GM21619 (cell line): Measurements from ENCODE around the gene FCAMR.
"Not testable (repeated sequence)": the region's sequence is repeated elsewhere in the genome, so short reads cannot be mapped to it uniquely, and the experiment has no call there.

Experiments
- ATAC-seq: cut with Tn5 transposase; IDR thresholded peaks from one replicate; pipeline ENCODE4 v1.9.1; 2021; ENCODE audit not compliant: unreplicated experiment

Gene FCAMR

DNA sequence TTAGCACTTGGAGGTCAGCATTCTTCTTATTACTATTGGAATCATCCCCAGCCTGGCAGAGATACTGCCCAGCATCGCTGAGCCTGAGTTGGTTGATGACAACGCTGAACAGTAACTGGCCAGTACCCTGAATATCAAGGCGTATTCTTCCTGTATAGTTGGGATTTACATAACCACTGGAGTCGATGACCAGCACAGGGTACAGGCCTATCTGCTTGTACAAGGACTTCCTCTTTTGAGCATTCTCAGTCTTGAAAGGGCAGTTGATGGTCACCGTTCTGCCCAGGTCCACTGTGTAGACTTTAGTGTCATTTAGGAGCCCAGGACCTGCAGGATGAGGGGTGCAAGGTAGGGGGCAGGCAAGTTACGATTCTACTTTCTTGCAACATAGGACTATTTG lies 32.8 kb downstream of the FCAMR start:
- no peak for ATAC-seq

DNA sequence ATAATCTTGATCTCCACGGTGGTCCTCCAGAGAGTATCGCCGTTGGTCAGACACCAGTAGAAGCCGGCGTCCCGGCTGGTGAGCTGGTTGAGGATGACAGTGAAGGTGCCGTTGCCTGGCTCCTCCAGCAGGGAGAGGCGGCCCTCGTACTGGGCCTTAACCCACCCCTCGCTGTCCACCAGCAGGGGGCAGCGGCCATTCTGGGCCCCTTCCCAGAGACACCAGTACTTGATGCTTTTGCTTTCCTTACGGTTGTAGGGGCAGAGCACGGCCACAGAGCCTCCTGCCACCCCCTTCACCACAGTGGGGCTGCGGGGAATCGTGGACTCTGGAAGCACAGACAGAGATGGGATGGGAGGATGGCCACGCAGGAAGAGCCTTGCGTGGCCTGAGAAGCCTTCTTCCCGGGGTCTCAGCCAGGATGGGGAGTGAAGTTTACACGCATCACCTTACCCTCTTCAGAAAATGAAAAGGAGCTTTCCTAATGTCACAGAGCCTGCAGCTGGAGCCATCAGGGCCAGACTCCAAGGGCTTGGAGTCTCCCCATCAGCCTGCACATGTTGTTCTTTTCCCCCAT lies 34.7 kb downstream of the FCAMR start:
- no peak for ATAC-seq

DNA sequence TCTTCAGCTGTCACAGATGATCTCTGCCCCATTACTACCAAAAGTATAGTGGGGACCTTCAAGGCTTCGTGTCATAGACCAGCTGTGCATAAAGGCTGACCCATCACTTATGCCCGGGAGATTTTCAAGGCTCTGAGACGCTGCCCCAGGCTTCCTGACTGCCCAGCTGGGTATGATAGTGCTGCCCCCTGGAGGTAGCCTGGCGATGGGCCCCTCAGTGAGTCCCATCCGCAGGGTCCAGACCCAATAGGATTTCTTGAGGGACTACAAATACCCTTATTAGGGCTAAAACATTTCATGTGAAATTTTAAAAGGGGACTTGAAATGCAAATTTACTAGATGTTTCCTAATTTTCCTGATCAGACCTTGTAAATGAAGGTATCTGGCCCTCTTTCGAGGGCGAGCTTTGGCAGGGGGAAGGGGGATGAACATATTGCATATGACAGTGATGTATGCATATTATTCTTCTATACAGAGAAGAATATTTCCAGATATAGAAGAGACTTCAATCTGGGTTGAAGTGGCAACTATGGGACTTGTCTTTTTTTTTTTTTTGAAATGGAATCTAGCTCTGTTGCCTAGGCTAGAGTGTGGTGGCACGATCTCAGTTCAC lies 36.8 kb downstream of the FCAMR start:
- peak; percentile 25 for ATAC-seq

DNA sequence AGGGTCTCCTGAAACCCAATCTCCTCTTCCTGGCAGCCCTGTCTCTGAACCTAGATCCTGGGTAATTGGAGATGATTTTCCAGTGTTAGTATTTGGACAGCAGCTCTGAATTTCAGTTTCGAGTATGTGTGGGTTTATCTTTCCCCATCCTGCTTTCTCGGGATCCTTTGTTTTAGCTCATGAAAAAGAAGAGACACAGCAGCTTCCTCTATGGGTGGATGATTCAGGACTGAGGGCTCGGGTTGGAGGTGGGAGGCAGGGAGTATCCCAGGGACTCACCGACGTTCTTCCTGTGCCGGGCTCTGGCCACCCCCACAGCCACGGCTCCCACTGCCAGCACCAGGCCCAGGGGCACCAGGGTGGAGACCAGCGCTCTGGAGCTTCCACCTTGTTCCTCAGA lies 38.1 kb downstream of the FCAMR start:
- no peak for ATAC-seq

DNA sequence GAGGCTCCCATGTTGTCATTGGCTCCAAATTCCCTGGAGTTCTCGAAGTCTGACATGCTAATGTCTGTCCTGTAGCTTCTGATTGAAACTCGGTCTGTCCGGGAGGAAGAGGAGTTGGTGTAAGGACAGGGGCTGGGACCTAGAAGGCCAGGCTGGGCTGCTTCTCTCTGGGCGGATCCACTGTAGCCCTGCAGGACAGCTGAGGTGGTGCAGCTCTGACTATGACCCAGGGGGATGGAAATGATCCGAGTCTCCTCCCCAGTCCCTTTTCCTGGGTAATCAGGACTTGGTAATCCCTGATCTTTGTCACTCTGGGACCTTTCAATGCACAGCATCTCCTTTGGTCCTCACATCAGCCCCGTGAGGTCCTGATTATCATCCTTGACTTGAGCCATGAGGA lies 38.6 kb downstream of the FCAMR start:
- ATAC-seq: no peak

DNA sequence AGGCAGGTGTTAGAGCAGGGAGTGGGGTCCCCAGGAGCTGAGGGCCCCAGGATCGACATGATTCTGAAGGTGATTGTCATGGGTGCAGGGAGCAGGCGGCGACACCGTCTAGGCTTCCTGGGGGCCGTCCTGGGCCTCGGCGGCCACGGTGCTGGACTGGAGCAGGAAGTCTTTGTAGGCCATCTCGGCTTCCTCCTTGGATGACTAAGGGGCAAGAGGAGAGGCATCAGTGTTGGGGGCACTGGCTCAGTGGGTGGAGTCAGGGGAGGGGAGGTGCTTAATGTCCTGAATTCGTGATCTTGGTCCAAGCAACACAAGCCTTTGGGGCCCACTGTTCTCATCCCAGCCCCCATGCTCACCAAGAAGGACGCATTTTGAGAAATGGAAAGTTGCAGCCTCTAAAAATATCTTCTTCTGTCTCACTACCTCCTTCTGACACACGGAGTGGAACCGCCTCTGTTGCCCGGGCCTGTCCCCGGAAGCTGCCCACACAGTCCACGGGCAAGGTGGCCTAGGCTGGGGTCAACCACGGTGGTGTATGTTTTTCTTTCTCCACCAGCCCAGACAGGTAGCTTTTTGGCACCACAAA lies 40.0 kb downstream of the FCAMR start:
- peak; percentile 70 for ATAC-seq

DNA sequence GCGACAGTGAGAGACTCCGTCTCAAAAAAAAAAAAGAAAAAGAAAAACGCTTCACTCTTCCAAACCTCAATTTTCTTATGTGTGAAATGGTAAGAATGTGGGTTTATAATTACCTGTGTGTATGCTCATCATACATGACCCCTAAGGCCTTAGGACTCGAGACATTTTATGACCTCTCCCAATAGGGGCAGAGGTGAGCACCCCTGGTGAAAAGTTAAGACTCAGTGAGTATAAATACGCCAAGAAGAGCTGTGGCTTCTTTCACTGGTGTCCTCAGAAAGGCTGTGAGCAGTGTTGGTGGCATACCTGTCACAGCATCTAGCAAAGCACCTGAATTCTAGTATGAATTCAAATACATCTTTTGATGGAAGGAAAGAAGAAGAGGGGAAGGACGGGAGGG lies 40.7 kb downstream of the FCAMR start:
- ATAC-seq: no peak

DNA sequence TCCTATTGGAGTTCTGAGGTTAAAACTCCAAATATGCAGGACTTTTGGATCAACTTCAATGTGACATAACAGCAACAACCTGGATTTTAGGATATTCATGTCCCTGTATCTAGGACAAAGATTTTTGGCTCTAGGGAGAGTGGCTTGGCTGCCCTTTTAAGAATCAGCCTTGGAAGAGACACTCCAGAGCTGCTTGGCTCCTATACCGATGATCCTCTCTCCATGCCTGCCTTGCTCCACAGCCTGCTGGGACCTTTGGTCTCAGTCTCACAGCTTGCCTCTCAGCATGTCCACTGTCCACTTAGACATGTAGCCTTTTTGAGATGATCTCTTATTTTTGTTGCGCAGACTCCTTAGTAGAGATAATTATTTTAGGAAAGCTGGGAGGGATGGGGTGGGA lies 44.0 kb downstream of the FCAMR start:
- no peak for ATAC-seq

DNA sequence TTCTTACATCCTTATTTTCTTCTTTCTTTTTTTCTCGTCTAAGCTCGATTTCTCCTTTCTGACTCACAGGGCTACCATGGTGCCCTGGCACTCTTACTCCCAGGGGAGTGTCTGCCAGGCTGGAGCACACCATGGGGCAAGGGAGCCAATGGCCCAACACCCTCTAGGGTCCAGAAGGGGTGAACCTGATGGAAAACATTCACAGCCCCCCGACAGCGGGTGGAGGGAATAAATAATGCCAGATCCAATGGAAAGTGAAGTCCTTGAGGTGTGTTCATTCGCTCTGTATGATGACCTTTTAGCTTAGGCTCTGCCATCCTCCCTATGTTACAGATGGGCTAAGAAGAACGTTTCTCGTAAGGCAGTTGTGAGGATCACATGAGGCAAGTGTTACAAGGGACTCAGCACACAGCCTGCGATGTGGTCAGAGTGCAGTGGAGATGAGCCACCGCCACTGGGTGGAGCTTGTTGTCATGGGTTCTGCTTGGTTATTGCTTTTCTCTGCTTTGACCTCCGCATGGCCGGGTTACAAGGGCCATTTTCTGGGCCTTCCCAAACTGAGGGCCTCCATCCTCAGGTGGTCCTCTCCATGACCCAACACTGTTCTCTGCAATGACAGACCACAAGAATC lies 45.0 kb downstream of the FCAMR start:
- peak; percentile 46 for ATAC-seq

DNA sequence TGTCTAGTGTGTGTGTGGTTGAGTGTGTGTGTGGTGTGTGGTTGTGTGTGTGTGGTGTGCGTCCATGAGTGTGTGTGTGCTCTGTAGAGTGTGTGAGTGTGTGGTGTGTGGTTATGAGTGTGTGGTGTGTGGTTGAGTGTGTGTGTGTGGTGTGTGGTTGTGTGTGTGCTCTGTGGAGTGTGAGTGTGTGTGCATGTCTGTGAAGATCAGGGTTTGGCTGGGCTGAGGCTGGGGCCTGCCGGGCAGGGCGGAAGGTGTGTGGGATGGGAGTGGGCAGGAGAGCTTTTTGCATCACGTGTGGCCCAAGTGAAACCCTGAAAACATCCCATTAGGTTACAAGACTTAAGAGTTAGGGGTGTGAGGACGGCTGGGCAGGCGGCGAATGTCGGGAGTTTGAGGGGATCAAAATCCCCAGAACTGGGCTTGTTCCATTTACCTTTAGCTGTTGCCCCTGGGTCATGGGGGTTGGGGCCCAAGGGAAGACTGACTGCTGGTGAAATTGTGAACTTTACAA lies 45.6 kb downstream of the FCAMR start:
- ATAC-seq: peak; percentile 11

DNA sequence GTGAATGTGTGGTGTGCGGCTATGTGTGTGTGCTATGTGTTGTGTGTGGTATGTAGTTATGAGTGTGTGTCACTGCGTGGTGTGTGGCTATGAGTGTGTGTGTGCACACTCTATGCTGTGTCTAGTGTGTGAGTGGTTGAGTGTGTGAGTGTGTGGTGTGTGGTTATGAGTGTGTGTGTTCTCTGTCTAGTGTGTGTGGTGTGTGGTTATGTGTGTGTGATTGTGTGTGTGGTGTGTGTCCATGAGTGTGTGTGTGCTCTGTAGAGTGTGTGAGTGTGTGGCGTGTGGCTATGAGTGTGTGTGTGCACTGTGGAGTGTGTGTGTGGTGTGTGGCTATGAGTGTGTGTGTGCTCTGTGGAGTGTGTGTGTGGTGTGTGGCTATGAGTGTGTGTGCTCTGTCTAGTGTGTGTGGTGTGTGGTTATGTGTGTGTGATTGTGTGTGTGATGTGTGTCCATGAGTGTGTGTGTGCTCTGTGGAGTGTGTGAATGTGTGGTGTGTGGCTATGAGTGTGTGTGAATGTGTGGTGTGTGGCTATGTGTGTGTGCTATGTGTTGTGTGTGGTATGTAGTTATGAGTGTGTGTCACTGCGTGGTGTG lies 46.2 kb downstream of the FCAMR start:
- ATAC-seq: not testable (repeated sequence)

DNA sequence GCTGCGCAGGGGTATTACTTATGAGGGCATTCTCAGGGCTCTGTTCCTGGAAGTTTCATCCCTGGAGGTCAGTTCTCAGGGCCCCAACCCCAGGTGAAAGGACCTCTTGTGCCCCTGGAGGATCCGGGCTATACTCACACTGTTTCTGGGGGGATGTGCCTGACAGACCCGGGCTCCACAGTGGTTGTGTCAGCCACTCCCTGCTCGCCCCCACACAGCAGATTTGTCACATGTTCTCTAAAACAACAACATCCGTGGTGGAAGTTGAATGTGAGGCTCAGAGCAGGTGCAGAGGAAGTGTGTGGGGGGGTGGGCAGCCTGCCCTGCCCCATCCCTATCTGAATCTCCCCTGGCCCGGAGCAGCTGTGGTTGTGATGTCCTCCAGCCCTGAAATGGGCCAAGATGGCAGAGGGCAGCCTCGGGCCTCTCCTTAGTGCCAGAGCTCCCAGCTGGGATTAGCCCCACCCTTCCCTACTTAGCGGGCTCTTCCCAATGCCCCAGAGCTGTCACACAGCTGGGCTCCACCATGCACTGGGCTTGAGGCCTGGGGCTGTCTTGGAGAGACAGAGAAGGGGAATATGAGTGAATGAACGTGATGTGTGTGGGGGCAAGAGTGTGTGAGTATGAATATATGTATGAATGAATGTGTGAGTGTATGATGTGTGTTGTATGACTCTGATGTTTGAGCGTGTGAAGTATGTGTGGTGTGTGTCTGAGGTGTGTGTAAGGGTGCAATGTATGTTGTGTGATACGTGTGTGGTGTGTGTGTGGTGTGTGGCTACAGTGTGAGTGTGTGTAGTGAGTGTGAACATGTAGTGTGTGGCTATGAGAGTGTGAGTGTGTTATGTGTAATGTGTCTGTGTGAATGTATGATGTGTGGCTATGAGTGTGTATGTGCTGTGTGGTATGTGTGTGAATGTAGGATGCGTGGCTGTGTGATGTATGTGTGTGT lies 47.0 kb downstream of the FCAMR start:
- ATAC-seq: peak; percentile 51

DNA sequence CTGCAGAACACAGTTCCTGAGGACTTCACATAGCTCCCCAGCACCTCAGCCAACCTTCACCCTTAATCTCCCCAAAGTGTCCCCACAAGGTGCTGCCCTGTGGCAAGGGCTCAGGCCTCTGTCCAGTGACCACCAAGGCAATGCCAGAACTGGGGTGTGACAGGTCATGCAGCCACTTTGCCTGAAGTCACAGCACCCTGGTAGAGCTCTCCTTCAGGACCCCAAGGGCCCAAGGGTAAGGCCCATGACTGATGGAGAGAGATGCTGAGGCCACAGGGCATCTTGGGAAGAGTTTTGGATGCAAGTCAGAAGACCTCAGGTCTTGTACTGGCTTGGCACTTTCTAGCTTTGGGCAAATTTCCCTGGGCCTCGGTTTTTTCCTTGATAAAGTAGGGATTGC lies 47.7 kb downstream of the FCAMR start:
- no peak for ATAC-seq

DNA sequence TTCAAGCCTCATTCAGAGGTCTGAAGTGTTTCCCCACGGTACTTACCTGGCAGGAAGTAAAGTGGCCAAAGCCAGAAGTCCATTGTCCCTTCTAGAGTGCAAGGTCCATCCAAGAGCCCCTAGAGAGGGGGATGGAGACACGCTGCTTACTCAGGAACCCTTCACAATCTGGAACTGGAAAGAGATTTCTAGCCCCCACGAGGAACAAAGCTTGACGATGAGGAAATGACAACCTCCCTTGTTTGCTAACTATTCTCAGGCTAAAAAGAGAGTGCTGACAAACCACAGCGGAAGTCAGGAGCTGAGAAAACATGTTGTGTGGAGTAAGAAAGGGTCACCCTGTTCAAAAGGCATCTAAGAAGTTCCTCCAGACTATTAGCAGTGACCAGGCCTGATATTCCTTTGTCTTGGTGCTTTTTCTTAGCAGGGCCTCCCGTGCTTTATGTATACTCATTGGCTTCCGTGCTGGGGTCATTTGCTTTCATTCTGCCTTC lies 48.4 kb downstream of the FCAMR start, which contains the start of gene FCMR:
FCMR (minus strand) TSS at position 170 of the 494 bp plus-strand sequence; CDS start at position 83, 87 bp downstream.
- no peak for ATAC-seq

DNA sequence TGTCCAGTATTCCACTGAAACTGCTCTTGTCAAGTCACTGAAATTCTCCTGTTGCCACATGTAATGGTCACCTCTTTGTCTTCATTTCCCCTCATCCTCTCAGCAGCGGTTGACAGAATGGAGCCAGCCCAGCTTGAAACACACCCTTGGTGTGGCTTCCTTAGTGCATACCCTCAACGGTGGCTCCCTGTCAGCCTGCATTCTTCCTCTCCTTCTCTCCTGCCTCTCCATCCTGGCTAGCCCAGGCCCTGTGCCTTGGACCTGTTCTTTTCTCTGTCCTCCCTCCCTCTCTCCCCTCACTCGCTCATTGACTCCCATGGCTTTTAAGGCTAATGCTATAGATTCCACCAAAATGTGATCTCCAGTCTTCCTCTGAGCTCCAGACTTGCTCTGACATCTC lies 52.2 kb downstream of the FCAMR start:
- ATAC-seq: no peak

DNA sequence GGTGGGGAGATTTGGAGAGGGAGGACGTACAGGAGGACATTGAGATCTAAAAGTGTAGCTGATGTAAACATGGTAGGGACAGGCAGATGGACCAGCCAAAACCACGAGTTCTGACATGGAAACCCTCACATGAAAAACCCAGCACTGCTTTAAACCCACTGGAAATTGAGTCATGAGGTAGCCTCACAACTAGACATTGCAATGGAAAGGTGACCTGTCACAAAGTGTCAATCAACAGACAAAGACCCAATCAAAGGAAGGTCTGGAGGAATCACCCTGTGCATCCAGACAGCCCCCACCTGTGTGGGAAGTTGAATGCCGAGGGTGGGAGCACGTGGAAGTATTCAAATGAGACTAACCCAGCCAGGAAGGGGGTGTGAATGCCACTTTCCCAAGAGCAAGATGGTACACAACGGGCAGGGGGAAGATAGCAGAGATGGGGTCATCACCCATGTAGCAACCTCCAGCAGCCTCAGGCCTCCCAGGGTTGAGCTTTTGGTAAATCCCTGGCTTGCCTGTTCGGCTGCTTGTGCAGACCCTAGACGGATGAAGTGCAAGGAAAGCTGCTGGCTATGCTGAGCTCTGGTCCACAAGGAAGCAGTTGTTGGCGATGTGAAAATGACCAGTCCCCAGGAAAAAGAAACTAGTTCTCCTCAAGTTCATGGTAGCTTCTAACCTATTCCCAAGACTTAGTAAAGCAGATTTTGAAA lies 54.1 kb downstream of the FCAMR start:
- no peak for ATAC-seq

DNA sequence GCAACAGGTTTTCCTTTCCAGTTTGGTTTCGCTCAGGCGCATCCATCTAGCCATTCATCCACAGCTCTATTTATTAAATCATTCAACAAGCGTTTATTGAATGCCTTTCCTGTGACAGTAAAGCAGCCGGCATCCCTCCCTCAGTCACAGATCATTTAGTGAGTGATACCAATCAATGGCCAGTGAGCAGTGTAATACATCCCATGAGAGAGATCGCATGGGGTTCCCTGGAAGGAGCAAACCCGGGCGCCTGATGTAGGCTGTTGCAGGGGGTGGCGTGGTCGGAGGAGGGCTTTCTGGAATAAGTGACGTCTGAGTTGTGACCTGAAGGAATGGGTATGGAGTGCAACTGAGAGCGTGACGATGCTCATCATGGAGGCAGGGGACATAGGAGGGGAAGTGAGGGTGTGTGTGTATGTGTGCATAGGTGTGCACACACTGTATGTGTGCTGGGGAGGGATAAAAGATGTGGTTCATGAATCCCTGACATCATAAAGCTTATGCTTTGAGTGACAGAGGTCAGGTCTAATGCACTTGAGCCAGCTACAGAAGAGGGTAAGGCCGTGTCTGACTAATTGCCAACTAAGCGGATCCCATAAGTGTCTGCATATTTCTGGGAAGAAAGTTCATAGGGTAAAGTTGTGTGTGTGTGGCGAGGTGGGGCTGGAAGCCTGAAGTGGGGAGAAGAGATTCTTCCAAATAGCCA lies 55.1 kb downstream of the FCAMR start:
- ATAC-seq: no peak

DNA sequence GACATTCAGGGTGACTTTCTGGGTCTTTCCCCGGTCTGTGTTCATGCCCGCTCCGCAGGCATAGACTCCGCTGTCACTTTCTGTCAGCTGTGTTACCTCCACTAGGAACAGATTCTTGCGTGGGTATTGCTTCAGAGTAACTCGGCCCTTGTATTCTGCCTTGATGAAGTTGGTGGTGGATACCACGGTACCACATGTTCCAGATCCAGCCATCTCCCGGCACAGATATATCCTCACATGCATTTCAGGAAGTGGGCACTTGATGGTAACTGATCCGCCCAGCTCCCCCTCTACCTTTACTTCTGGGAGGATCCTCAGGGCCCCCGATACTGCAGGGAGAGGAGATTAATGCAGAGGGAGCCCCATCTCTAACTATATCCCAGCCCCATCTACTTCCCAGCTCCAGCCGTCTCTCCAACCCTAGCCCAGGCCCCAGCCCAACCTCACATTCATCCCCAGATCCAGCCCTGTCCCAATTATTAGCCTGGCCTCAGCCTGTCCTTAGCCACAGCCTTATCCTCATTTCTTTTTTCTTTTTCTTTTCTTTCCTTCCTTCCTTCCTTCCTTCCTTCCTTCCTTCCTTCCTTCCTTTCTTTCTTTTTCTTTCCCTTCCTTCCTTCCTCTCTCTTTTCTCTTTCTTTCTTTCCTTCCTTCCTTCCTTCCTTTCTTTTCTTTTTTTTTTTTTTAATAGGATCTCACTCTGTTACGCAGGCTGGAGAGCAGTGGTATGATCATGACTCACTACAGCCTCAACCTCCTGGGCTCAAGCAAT lies 56.3 kb downstream of the FCAMR start:
- no peak for ATAC-seq
